T-helper 17 cell (primary cell): ENCODE data around the gene IL17RB. TPM values are rescaled to one million over a fixed set of nuclear protein-coding genes. Genes with fewer than 3 reads are reported as not detected.

Experiments
- ATAC-seq: fragments of 150-1000 bp; cut with Tn5 transposase; 2 replicates; pipeline ENCODE4 v1.10.0; 2021; ENCODE audit warnings: mild to moderate bottlenecking, moderate library complexity
- DNase-seq, 3 donors: peaks; one replicate each; pipeline versions ENCODE4 v3.0.0 to v3.0.0-alpha.2; 2020 to 2021
- H3K9me3 ChIP-seq: one replicate; pipeline ENCODE4 v1.7.0; 2013; ENCODE audit warnings: low read length, mild to moderate bottlenecking; ENCODE audit not compliant: control insufficient read depth, poor library complexity, severe bottlenecking
- H3K27ac Mint-ChIP-seq: one replicate; pipeline ENCODE4 v1.8.0; 2022; ENCODE audit warnings: mild to moderate bottlenecking, moderate library complexity, mixed read lengths
- H3K27me3 Mint-ChIP-seq: one replicate; pipeline ENCODE4 v1.8.0; 2022; ENCODE audit warnings: mixed read lengths
- H3K36me3 Mint-ChIP-seq: one replicate; pipeline ENCODE4 v1.8.0; 2022; ENCODE audit warnings: low read depth, mixed read lengths
- H3K4me1 Mint-ChIP-seq: one replicate; pipeline ENCODE4 v1.8.0; 2022; ENCODE audit warnings: mild to moderate bottlenecking, mixed read lengths
- H3K4me3 Mint-ChIP-seq: one replicate; pipeline ENCODE4 v1.8.0; 2022; ENCODE audit warnings: mild to moderate bottlenecking, moderate library complexity, mixed read lengths
- total RNA-seq, 4 donors: library from RNA in 2 of 4; stranded (reverse) in 2 of 4; gene quantifications; one replicate each; pipeline ENCODE4 v1.2.3 and lab custom pipeline; 2022 to 2026

Gene IL17RB
- total RNA-seq, 2 donors from 2014 or later, result 0.44 to 0.75 TPM

DNA sequence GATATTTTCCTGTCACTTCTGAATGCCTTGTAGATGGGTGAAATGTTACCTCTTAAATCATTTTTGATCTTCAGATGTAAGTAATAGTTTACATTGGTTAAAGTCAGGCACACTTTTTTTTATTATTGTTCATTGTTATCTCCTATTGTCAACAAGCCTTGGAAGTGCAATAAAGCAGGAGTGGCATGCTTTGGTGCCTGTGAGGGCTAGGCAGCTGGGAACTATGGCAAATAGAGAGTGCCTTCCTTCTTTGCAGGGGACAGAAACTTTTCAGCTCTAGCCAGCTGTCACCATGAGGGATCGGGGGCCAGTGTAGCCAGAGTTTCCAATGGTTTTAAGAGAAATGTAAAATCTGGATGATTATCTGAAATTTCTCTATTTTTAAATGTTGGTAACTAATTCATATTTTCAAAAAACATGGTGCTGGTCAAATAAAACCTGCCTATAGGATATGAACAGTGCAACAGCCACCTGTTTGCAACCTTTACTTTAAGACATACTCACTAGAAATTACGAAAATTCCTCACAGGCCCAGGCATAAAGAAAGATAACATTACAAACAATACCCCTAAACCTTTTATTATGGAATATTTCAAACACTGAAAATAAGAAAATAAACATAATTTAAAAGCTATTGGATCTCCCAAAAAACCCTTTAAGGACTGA, 54.4 kb downstream of the IL17RB start:
- no peak for ATAC-seq
- Mint-ChIP-seq H3K4me3 (no peak overlapping the region), H3K4me1 (no peaks in the 10 kb centered on the region), H3K36me3 (peaks cover 2% of the 10 kb centered on the region), H3K27ac (no peak overlapping the region), H3K27me3 (peaks cover 36% of the 10 kb centered on the region)
- H3K9me3 ChIP-seq, result no peaks in the 10 kb centered on the region
- no peak for DNase-seq

GRCh38 chr3:53902067-53902466, 55.7 kb downstream of the IL17RB start:
- ATAC-seq (no peak), DNase-seq (no peak)
- H3K4me1 Mint-ChIP-seq, result no peaks in the 10 kb centered on the region
- H3K27ac Mint-ChIP-seq, result no peak overlapping the region
- peaks cover 45% of the 10 kb centered on the region for H3K27me3 Mint-ChIP-seq
- peaks cover 2% of the 10 kb centered on the region for H3K36me3 Mint-ChIP-seq
- no peaks in the 10 kb centered on the region for H3K9me3 ChIP-seq
- H3K4me3 Mint-ChIP-seq, result no peak overlapping the region

GRCh38 chr3:53902711-53903110, 56.3 kb downstream of the IL17RB start:
- Mint-ChIP-seq H3K4me1 (no peaks in the 10 kb centered on the region), H3K36me3 (peaks cover 2% of the 10 kb centered on the region), H3K27me3 (peaks cover 41% of the 10 kb centered on the region), H3K27ac (no peak overlapping the region), H3K4me3 (no peak overlapping the region)
- DNase-seq (no peak), ATAC-seq (no peak)
- no peaks in the 10 kb centered on the region for H3K9me3 ChIP-seq

DNA sequence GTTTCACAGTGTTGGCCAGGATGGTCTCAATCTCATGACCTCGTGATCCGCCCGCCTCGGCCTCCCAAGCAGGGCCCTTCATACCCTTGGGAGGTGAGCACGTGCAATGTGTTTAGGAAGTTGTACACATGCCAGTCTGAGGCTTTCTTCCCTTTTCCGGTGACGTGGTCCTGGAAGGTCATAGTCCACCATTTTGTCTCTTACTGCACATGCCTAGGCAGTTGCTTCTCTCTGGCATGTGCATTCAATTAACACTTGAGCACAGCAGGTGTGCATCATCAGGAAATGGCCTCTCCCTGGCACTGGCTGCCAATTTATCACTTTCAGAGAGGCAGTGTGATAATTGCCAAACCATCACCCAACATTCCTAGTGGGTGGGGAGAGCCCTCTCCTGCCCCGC, 67.0 kb downstream of the IL17RB start:
- H3K27me3 Mint-ChIP-seq, result peaks cover 58% of the 10 kb centered on the region
- ATAC-seq (no peak), DNase-seq (no peak)
- H3K9me3 ChIP-seq, result no peaks in the 10 kb centered on the region
- H3K4me1 Mint-ChIP-seq, result no peaks in the 10 kb centered on the region
- H3K36me3 Mint-ChIP-seq, result no peaks in the 10 kb centered on the region
- H3K27ac Mint-ChIP-seq, result no peak overlapping the region
- H3K4me3 Mint-ChIP-seq, result no peak overlapping the region

Other genes starting within 250 kb of the IL17RB start
- gene CHDH, start 149 bp upstream of the IL17RB start, total RNA-seq, result under 1 TPM; 0.50 to 0.94 TPM
- gene ACTR8, start 35.6 kb downstream of the IL17RB start, total RNA-seq, result 10 to 100 TPM; 15.7 to 21.2 TPM
- gene SELENOK, start 45.3 kb downstream of the IL17RB start, total RNA-seq, result 100 to 1,000 TPM; 114 to 121 TPM